Parathyroid adenoma (tissue), 2 donors: ENCODE results near the gene RRP12.

Experiments used
- H2AFZ ChIP-seq: fragments of 300-600 bp; sonication (generic); one replicate; pipeline ENCODE4 v1.7.0; 2017; ENCODE audit warnings: antibody characterized with exemption, mild to moderate bottlenecking
- H3K27ac ChIP-seq: fragments of 300-600 bp; sonication (generic); one replicate; pipeline ENCODE4 v1.7.0; 2017
- H3K27me3 ChIP-seq: fragments of 300-600 bp; sonication (generic); one replicate; pipeline ENCODE4 v1.7.0; 2017; ENCODE audit warnings: low read length; ENCODE audit not compliant: control insufficient read depth, insufficient read depth
- H3K36me3 ChIP-seq: fragments of 300-600 bp; sonication (generic); one replicate; pipeline ENCODE4 v1.7.0; 2017; ENCODE audit warnings: low read length; ENCODE audit not compliant: control insufficient read depth, insufficient read depth
- H3K4me1 ChIP-seq: fragments of 300-600 bp; sonication (generic); one replicate; pipeline ENCODE4 v1.7.0; 2017; ENCODE audit warnings: control low read depth
- H3K4me2 ChIP-seq: fragments of 300-600 bp; sonication (generic); one replicate; pipeline ENCODE4 v1.7.0; 2017; ENCODE audit warnings: low read length
- H3K4me3 ChIP-seq: fragments of 300-600 bp; sonication (generic); one replicate; pipeline ENCODE4 v1.7.0; 2017; ENCODE audit warnings: low read depth, low read length
- H3K79me2 ChIP-seq: fragments of 300-600 bp; sonication (generic); one replicate; pipeline ENCODE4 v1.7.0; 2017; ENCODE audit warnings: control low read depth
- H3K9ac ChIP-seq: fragments of 300-600 bp; sonication (generic); one replicate; pipeline ENCODE4 v1.7.0; 2017; ENCODE audit warnings: mild to moderate bottlenecking
- H3K9me3 ChIP-seq: fragments of 300-600 bp; sonication (generic); one replicate; pipeline ENCODE4 v1.7.0; 2017; ENCODE audit warnings: low read length; ENCODE audit not compliant: control insufficient read depth
- CTCF ChIP-seq: fragments of 300-600 bp; sonication (generic); IDR thresholded peaks from one replicate; pipeline ENCODE4 v1.7.0; 2017; ENCODE audit warnings: antibody characterized with exemption, mild to moderate bottlenecking
- donor health status: primary hyperparathyroidism.

RRP12 gene

GRCh38 chr10:97311111-97311626 is 90.0 kb downstream of the RRP12 start:
- Histone ChIP-seq H3K79me2 (no peaks in the 10 kb centered on the region), H3K27me3 (no peaks in the 10 kb centered on the region), H3K4me1 (no peaks in the 10 kb centered on the region), H2AFZ (no peak overlapping the region), H3K9ac (no peak overlapping the region), H3K36me3 (no peaks in the 10 kb centered on the region), H3K4me3 (no peak overlapping the region), H3K9me3 (no peaks in the 10 kb centered on the region), H3K4me2 (no peak overlapping the region), H3K27ac (no peak overlapping the region)
- no peak for TF ChIP-seq CTCF

- TF ChIP-seq CTCF, result no peak
- H3K36me3 ChIP-seq, result no peaks in the 10 kb centered on the region
- no peaks in the 10 kb centered on the region for H3K4me1 ChIP-seq
- no peaks in the 10 kb centered on the region for H3K27me3 ChIP-seq
- H2AFZ ChIP-seq, result peak overlapping the region; percentile 13
- H3K4me2 ChIP-seq, result no peak overlapping the region
- H3K4me3 ChIP-seq, result no peak overlapping the region
- no peaks in the 10 kb centered on the region for H3K79me2 ChIP-seq
- H3K9me3 ChIP-seq, result no peaks in the 10 kb centered on the region
- H3K27ac ChIP-seq, result no peak overlapping the region
- H3K9ac ChIP-seq, result no peak overlapping the region
Observed at GRCh38 chr10:97307866-97308780, 93.0 kb downstream of the RRP12 start.

- no peaks in the 10 kb centered on the region for H3K36me3 ChIP-seq
- no peak overlapping the region for H3K27ac ChIP-seq
- H3K79me2 ChIP-seq, result no peaks in the 10 kb centered on the region
- no peak for TF ChIP-seq CTCF
- no peaks in the 10 kb centered on the region for H3K4me1 ChIP-seq
- no peaks in the 10 kb centered on the region for H3K9me3 ChIP-seq
- H3K9ac ChIP-seq, result no peak overlapping the region
- no peak overlapping the region for H3K4me3 ChIP-seq
- peak overlapping the region; percentile 13 for H2AFZ ChIP-seq
- H3K27me3 ChIP-seq, result no peaks in the 10 kb centered on the region
- no peak overlapping the region for H3K4me2 ChIP-seq
Observed at GRCh38 chr10:97307441-97307840, 93.7 kb downstream of the RRP12 start.
